GM23338 (cell line): ENCODE measurements around the gene RUNX1. TPM values are rescaled to one million over a fixed set of nuclear protein-coding genes. Genes with fewer than 3 reads are reported as not detected.
A peak's percentile ranks its signal among the peaks of the same experiment; 100 is the strongest.

Experiments used
- ATAC-seq: fragments of 200-7000 bp; cut with Tn5 transposase; 3 replicates; pipeline ENCODE4 v1.9.1; 2020
- DNase-seq: peaks from one replicate; pipeline ENCODE4 v3.0.0-alpha.2; 2015; ENCODE audit warnings: low spot score
- H2AFZ ChIP-seq: fragments of 200-600 bp; sonication (generic); 2 replicates; pipeline ENCODE4 v1.8.0; 2016; ENCODE audit warnings: antibody characterized with exemption, mild to moderate bottlenecking, moderate library complexity
- H3F3A ChIP-seq: fragments of 200-600 bp; sonication (generic); replicated peaks from 2 replicates; pipeline ENCODE4 v1.8.0; 2017; ENCODE audit warnings: antibody characterized with exemption, mixed run types, low read depth
- H3K27ac ChIP-seq: fragments of 200-600 bp; sonication (generic); 2 replicates; pipeline ENCODE4 v1.6.1; 2016; ENCODE audit warnings: low read depth
- H3K27me3 ChIP-seq: fragments of 200-600 bp; sonication (generic); 2 replicates; pipeline ENCODE4 v1.8.0; 2016; ENCODE audit warnings: mild to moderate bottlenecking, mixed run types, moderate library complexity; ENCODE audit not compliant: insufficient read depth
- H3K36me3 ChIP-seq: fragments of 200-600 bp; sonication (generic); 2 replicates; pipeline ENCODE4 v1.8.0; 2016; ENCODE audit warnings: mild to moderate bottlenecking; ENCODE audit not compliant: insufficient read depth
- H3K4me1 ChIP-seq: fragments of 200-600 bp; sonication (generic); 2 replicates; pipeline ENCODE4 v1.8.0; 2016; ENCODE audit warnings: mild to moderate bottlenecking, moderate library complexity; ENCODE audit not compliant: insufficient read depth
- H3K4me2 ChIP-seq: fragments of 200-600 bp; sonication (generic); 2 replicates; pipeline ENCODE4 v1.7.1; 2017; ENCODE audit warnings: mixed run types
- H3K4me3 ChIP-seq: fragments of 200-600 bp; sonication (generic); 2 replicates; pipeline ENCODE4 v1.6.1; 2016; ENCODE audit warnings: mixed run types
- H3K79me2 ChIP-seq: fragments of 200-600 bp; sonication (generic); replicated peaks from 2 replicates; pipeline ENCODE4 v1.8.0; 2017; ENCODE audit warnings: mild to moderate bottlenecking; ENCODE audit not compliant: insufficient read depth
- H3K9me2 ChIP-seq: fragments of 200-600 bp; sonication (generic); 2 replicates; pipeline ENCODE4 v1.8.0; 2017; ENCODE audit not compliant: insufficient read depth
- H4K20me1 ChIP-seq: fragments of 200-600 bp; sonication (generic); replicated peaks from 2 replicates; pipeline ENCODE4 v1.8.0; 2017; ENCODE audit warnings: mild to moderate bottlenecking; ENCODE audit not compliant: insufficient read depth
- H3K27ac Mint-ChIP-seq: 2 replicates; pipeline ENCODE4 v1.8.0; 2020; ENCODE audit warnings: inconsistent platforms, mild to moderate bottlenecking, moderate library complexity, mixed read lengths
- H3K27me3 Mint-ChIP-seq: 3 replicates; pipeline ENCODE4 v1.8.0; 2022; ENCODE audit warnings: low read depth, mild to moderate bottlenecking, moderate library complexity, mixed read lengths, inconsistent platforms; ENCODE audit not compliant: insufficient read depth, poor library complexity
- H3K36me3 Mint-ChIP-seq: 3 replicates; pipeline ENCODE4 v1.8.0; 2021; ENCODE audit warnings: low read depth, mild to moderate bottlenecking, inconsistent platforms, moderate library complexity, mixed read lengths
- H3K4me1 Mint-ChIP-seq: 3 replicates; pipeline ENCODE4 v1.8.0; 2020; ENCODE audit warnings: mild to moderate bottlenecking, inconsistent platforms, mixed read lengths
- H3K4me3 Mint-ChIP-seq: 3 replicates; pipeline ENCODE4 v1.8.0; 2021; ENCODE audit warnings: moderate library complexity, mild to moderate bottlenecking, inconsistent platforms, mixed read lengths
- H3K9me3 Mint-ChIP-seq: 3 replicates; pipeline ENCODE4 v1.8.0; 2020; ENCODE audit warnings: moderate library complexity, mild to moderate bottlenecking, inconsistent platforms, mixed read lengths
- CREB1 ChIP-seq: fragments of 250-450 bp; sonication (Bioruptor Pico); IDR thresholded peaks from 2 replicates; pipeline ENCODE4 v1.5.0; 2020; ENCODE audit warnings: low read depth, mild to moderate bottlenecking, moderate library complexity
- EZH2 ChIP-seq: fragments of 200-600 bp; sonication (generic); IDR thresholded peaks from one replicate; pipeline ENCODE4 v1.8.0; 2017; ENCODE audit warnings: antibody characterized with exemption, mild to moderate bottlenecking, low read depth; ENCODE audit not compliant: unreplicated experiment
- EZH2phosphoT487 ChIP-seq: fragments of 200-600 bp; sonication (generic); IDR thresholded peaks from one replicate; pipeline ENCODE4 v1.8.1; 2018; ENCODE audit warnings: antibody characterized with exemption; ENCODE audit not compliant: unreplicated experiment
- JUNB ChIP-seq: IDR thresholded peaks from one replicate; pipeline ENCODE4 v1.6.1; 2016; ENCODE audit warnings: antibody characterized with exemption; ENCODE audit not compliant: unreplicated experiment
- NANOG ChIP-seq: IDR thresholded peaks from 2 replicates; pipeline ENCODE4 v1.6.1; 2016; ENCODE audit warnings: antibody characterized with exemption, borderline replicate concordance
- POLR2AphosphoS5 ChIP-seq: IDR thresholded peaks from 2 replicates; pipeline ENCODE4 v1.6.1; 2016; ENCODE audit warnings: antibody characterized with exemption, low read depth
- STAT1 ChIP-seq: IDR thresholded peaks from one replicate; pipeline ENCODE4 v1.6.1; 2016; ENCODE audit warnings: antibody characterized with exemption; ENCODE audit not compliant: unreplicated experiment
- ZNF114 ChIP-seq: fragments of 250-450 bp; sonication (Bioruptor Pico); IDR thresholded peaks from 2 replicates; pipeline ENCODE4 v1.5.0; 2020; ENCODE audit warnings: mild to moderate bottlenecking, moderate library complexity
- ZNF331 ChIP-seq: fragments of 250-450 bp; sonication (Bioruptor Pico); IDR thresholded peaks from 2 replicates; pipeline ENCODE4 v1.5.0; 2020; ENCODE audit warnings: low read depth, mild to moderate bottlenecking, moderate library complexity
- polyA plus RNA-seq: library from polyadenylated mRNA; unstranded; fragments of >200 nt; fragmentation: Nextera tagmentation; extraction: Ambion mirVana; gene quantifications from 2 replicates; pipeline ENCODE4 v1.2.1, GENCODE V29; 2016
- total RNA-seq: library from RNA; depleted of rRNA; stranded (reverse); fragments of >200 nt; shearing (Covaris generic); gene quantifications from 2 replicates; pipeline ENCODE4 v1.2.3, GENCODE V29; 2014
- TF ChIP-seq, protein P1 (sequence below): IDR thresholded peaks from 2 replicates; pipeline ENCODE4 v1.6.1; 2016; ENCODE audit warnings: antibody characterized with exemption
- TF ChIP-seq, protein P2 (sequence below): IDR thresholded peaks from one replicate; pipeline ENCODE4 v1.6.1; 2018; ENCODE audit warnings: antibody characterized with exemption; ENCODE audit not compliant: unreplicated experiment
- TF ChIP-seq, protein P3 (sequence below): fragments of 250-450 bp; sonication (Bioruptor Pico); IDR thresholded peaks from 2 replicates; pipeline ENCODE4 v1.5.0; 2020; ENCODE audit warnings: mild to moderate bottlenecking, moderate library complexity

The RUNX1 gene
- total and polyA plus RNA-seq, 2 experiments from 2014 or later, result 0.29 to 1.1 TPM

DNA sequence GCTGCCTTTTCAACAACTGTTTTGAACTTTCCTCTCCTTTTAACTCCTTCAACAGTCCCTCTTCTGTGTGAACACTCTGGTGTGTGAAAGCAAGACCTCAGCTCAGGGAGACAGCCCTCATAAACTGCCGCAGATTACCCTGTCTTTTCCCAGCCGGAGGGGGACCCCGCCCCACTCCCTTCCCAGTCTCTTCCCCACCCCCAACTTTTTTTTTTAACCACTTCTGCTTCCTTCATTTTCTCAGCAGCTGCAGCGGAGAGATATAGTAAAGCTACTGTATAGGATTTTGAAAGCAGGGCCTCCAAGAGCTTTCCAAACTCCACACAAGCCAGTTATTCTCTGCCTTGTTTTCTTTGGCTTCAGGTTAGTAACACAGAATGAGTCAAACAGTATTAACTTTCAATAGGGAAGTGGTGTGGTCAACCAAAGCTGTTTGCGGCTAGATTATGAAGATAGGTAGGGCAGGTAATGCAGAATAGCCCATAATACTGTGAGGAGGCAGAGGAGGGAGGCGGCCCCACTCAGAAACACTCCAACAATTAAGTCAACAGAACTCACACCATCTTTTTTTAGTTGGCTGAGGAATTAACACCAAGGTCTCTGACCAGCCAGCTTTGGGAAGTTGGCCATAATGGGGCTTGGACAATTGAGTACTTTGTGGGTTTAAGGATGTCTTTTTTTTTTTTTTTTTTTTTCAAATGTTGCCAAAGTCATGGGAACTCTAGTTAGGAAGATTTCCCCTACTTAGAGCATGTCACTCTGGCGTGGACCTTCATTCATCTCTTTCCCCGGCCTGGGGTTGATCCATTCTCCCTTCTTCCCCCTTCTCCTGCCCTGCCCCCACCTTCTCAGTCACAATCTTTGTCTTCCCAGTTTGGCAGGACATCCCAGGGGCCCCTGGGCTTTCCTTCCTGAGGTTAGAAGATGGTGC lies 203.3 kb downstream of the RUNX1 start (continued):
- TF ChIP-seq JUNB, result no peak
- TF ChIP-seq STAT1, result no peak
- TF ChIP-seq EZH2phosphoT487, result no peak
- TF ChIP-seq POLR2AphosphoS5, result no peak
- TF ChIP-seq EZH2, result no peak
- no peak for TF ChIP-seq ZNF114
- TF ChIP-seq CREB1 (CRISPR knock-in tag), result no peak
- TF ChIP-seq, protein P1, sequence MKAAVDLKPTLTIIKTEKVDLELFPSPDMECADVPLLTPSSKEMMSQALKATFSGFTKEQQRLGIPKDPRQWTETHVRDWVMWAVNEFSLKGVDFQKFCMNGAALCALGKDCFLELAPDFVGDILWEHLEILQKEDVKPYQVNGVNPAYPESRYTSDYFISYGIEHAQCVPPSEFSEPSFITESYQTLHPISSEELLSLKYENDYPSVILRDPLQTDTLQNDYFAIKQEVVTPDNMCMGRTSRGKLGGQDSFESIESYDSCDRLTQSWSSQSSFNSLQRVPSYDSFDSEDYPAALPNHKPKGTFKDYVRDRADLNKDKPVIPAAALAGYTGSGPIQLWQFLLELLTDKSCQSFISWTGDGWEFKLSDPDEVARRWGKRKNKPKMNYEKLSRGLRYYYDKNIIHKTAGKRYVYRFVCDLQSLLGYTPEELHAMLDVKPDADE, result no peak
- TF ChIP-seq, protein P2, sequence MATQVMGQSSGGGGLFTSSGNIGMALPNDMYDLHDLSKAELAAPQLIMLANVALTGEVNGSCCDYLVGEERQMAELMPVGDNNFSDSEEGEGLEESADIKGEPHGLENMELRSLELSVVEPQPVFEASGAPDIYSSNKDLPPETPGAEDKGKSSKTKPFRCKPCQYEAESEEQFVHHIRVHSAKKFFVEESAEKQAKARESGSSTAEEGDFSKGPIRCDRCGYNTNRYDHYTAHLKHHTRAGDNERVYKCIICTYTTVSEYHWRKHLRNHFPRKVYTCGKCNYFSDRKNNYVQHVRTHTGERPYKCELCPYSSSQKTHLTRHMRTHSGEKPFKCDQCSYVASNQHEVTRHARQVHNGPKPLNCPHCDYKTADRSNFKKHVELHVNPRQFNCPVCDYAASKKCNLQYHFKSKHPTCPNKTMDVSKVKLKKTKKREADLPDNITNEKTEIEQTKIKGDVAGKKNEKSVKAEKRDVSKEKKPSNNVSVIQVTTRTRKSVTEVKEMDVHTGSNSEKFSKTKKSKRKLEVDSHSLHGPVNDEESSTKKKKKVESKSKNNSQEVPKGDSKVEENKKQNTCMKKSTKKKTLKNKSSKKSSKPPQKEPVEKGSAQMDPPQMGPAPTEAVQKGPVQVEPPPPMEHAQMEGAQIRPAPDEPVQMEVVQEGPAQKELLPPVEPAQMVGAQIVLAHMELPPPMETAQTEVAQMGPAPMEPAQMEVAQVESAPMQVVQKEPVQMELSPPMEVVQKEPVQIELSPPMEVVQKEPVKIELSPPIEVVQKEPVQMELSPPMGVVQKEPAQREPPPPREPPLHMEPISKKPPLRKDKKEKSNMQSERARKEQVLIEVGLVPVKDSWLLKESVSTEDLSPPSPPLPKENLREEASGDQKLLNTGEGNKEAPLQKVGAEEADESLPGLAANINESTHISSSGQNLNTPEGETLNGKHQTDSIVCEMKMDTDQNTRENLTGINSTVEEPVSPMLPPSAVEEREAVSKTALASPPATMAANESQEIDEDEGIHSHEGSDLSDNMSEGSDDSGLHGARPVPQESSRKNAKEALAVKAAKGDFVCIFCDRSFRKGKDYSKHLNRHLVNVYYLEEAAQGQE, result no peak

DNA sequence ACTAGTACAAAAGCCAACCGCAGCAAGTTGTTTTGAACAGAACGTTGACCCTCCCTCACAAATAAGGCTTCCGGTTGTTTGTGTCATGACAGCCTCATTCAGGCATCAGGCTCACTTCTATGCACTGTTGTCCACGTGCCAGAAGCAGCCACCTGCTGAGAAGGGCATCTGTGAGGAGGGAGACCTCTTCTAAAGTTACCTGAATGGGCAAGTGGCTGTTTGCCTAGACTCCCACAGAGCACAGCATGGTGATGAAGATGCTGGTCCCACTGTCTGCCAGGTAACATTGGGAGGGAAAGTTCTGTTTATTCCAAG lies 204.2 kb downstream of the RUNX1 start:
- DNase-seq (no peak), ATAC-seq (peak; percentile 45)
- peaks cover 42% of the 10 kb centered on the region for H3K4me1 Mint-ChIP-seq
- TF ChIP-seq, protein P3, sequence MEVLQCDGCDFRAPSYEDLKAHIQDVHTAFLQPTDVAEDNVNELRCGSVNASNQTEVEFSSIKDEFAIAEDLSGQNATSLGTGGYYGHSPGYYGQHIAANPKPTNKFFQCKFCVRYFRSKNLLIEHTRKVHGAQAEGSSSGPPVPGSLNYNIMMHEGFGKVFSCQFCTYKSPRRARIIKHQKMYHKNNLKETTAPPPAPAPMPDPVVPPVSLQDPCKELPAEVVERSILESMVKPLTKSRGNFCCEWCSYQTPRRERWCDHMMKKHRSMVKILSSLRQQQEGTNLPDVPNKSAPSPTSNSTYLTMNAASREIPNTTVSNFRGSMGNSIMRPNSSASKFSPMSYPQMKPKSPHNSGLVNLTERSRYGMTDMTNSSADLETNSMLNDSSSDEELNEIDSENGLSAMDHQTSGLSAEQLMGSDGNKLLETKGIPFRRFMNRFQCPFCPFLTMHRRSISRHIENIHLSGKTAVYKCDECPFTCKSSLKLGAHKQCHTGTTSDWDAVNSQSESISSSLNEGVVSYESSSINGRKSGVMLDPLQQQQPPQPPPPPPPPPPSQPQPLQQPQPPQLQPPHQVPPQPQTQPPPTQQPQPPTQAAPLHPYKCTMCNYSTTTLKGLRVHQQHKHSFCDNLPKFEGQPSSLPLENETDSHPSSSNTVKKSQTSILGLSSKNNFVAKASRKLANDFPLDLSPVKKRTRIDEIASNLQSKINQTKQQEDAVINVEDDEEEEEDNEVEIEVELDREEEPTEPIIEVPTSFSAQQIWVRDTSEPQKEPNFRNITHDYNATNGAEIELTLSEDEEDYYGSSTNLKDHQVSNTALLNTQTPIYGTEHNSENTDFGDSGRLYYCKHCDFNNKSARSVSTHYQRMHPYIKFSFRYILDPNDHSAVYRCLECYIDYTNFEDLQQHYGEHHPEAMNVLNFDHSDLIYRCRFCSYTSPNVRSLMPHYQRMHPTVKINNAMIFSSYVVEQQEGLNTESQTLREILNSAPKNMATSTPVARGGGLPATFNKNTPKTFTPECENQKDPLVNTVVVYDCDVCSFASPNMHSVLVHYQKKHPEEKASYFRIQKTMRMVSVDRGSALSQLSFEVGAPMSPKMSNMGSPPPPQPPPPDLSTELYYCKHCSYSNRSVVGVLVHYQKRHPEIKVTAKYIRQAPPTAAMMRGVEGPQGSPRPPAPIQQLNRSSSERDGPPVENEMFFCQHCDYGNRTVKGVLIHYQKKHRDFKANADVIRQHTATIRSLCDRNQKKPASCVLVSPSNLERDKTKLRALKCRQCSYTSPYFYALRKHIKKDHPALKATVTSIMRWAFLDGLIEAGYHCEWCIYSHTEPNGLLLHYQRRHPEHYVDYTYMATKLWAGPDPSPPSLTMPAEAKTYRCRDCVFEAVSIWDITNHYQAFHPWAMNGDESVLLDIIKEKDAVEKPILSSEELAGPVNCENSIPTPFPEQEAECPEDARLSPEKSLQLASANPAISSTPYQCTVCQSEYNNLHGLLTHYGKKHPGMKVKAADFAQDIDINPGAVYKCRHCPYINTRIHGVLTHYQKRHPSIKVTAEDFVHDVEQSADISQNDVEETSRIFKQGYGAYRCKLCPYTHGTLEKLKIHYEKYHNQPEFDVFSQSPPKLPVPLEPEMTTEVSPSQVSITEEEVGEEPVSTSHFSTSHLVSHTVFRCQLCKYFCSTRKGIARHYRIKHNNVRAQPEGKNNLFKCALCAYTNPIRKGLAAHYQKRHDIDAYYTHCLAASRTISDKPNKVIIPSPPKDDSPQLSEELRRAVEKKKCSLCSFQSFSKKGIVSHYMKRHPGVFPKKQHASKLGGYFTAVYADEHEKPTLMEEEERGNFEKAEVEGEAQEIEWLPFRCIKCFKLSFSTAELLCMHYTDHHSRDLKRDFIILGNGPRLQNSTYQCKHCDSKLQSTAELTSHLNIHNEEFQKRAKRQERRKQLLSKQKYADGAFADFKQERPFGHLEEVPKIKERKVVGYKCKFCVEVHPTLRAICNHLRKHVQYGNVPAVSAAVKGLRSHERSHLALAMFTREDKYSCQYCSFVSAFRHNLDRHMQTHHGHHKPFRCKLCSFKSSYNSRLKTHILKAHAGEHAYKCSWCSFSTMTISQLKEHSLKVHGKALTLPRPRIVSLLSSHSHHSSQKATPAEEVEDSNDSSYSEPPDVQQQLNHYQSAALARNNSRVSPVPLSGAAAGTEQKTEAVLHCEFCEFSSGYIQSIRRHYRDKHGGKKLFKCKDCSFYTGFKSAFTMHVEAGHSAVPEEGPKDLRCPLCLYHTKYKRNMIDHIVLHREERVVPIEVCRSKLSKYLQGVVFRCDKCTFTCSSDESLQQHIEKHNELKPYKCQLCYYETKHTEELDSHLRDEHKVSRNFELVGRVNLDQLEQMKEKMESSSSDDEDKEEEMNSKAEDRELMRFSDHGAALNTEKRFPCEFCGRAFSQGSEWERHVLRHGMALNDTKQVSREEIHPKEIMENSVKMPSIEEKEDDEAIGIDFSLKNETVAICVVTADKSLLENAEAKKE (CRISPR knock-in tag), result no peak
- TF ChIP-seq STAT1 (no peak), ZNF114 (no peak), POLR2AphosphoS5 (no peak), ZNF331 (no peak), NANOG (no peak)
- TF ChIP-seq, protein P1, result no peak

More for the DNA sequence above, 204.2 kb downstream of the RUNX1 start:
- H2AFZ ChIP-seq, result no peak overlapping the region
- Mint-ChIP-seq H3K27me3 (peaks cover 16% of the 10 kb centered on the region), H3K27ac (no peak overlapping the region), H3K9me3 (no peaks in the 10 kb centered on the region; the same call in 2 of the 3 replicates), H3K4me3 (no peak overlapping the region), H3K36me3 (no peaks in the 10 kb centered on the region)
- H3K79me2 ChIP-seq, result no peaks in the 10 kb centered on the region
- no peaks in the 10 kb centered on the region; the same call in 1 of the 2 replicates for H4K20me1 ChIP-seq
- H3K36me3 ChIP-seq, result no peaks in the 10 kb centered on the region
- H3K9me2 ChIP-seq, result no peaks in the 10 kb centered on the region
- H3K27me3 ChIP-seq, result no peaks in the 10 kb centered on the region
- no peak overlapping the region for H3K4me3 ChIP-seq
- H3K27ac ChIP-seq, result no peak overlapping the region
- H3K4me2 ChIP-seq, result no peak overlapping the region
- H3K4me1 ChIP-seq, result peaks cover 18% of the 10 kb centered on the region
- no peaks in the 10 kb centered on the region for H3F3A ChIP-seq
